NCI-H2107 treated with DMSO at 0.1 percent for 48 hours (cell line): Measurements from ENCODE around the gene PRRC1.
A peak's percentile ranks its signal among the peaks of the same experiment; 100 is the strongest.
"Not testable (repeated sequence)": the region's sequence is repeated elsewhere in the genome, so short reads cannot be mapped to it uniquely, and the experiment has no call there.

Source experiments
- DNase-seq: peaks from one replicate; lab custom pipeline; 2025; ENCODE audit not compliant: unreplicated experiment; lab: John Stamatoyannopoulos, UW

Gene PRRC1

GRCh38 chr5:127540553-127540952 lies 23.1 kb downstream of the PRRC1 start:
- not testable (repeated sequence) for DNase-seq

DNA sequence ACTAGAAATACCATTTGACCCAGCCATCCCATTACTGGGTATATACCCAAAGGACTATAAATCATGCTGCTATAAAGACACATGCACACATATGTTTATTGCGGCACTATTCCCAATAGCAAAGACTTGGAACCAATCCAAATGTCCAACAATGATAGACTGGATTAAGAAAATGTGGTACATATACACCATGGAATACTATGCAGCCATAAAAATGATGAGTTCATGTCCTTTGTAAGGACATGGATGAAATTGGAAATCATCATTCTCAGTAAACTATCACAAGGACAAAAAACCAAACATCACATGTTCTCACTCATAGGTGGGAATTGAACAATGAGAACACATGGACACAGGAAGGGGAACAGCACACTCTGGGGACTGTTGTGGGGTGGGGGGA lies 27.8 kb downstream of the PRRC1 start:
- DNase-seq, result not testable (repeated sequence)

DNA sequence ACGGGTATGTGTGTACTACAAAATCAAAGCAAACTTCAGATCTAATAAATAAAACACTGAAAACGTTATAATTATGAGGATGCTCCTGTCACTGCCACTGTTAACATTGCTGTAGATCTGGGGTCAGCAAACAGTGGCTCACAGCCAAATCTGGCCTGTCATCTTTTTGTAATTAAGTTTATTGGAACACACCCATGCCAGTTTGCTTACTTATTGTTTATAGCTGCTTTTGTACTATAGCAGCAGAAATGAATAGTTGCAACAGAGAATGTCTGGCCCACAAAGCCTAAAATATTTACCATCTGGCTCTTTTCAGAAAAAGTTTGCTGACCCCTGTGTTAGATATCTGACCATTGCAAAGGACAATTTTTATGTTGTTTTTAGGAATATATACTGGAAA lies 32.1 kb downstream of the PRRC1 start:
- no peak for DNase-seq

- no peak for DNase-seq
Observed at GRCh38 chr5:127550652-127551409, 33.4 kb downstream of the PRRC1 start.

- DNase-seq, result no peak
Observed at GRCh38 chr5:127551410-127552041, 34.1 kb downstream of the PRRC1 start.

GRCh38 chr5:127555826-127556225 lies 38.4 kb downstream of the PRRC1 start:
- DNase-seq, result no peak

- DNase-seq, result no peak
Observed at GRCh38 chr5:127556609-127557334, 39.3 kb downstream of the PRRC1 start.

DNA sequence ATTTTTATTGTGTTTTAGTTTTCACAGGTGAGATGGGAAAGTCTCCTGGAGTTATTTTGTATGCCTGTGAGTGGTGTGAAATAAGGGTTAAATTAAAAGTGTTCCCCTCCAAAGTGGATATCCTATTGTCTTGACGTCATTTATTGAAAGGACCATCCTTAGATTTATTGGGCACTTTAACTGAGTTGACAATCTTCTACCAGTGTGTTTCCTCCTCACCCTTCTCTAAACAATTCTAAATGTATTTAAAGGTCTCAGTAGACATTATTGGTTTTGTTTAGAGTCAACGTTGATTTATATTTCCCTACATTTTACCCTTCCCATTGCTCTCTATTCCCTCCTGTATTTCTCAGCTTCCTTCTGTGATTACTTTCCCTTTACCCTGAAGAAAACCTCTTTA lies 40.8 kb downstream of the PRRC1 start:
- DNase-seq, result no peak

DNA sequence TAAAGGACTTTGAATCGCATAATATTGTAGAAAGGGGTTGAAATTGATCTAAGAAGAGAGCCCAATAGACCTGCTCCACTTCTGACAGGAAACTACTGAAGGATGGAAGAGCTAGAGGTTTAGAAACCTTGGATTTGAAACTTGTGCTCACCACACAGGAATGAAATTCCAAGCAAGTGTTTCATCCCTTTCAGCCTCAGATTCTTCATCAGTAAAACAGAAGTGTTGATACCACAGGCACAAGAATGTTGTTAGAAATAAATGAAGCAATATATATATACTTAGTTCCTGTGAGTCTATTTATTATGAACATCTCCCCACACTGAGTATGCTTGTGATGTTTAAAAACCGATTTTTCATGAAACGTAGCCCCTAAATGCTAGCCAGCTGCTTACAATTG lies 43.8 kb downstream of the PRRC1 start:
- DNase-seq, result no peak

- no peak for DNase-seq
Observed at GRCh38 chr5:127562252-127562651, 44.8 kb downstream of the PRRC1 start.

- DNase-seq, result no peak
Observed at GRCh38 chr5:127563136-127563535, 45.7 kb downstream of the PRRC1 start.

DNA sequence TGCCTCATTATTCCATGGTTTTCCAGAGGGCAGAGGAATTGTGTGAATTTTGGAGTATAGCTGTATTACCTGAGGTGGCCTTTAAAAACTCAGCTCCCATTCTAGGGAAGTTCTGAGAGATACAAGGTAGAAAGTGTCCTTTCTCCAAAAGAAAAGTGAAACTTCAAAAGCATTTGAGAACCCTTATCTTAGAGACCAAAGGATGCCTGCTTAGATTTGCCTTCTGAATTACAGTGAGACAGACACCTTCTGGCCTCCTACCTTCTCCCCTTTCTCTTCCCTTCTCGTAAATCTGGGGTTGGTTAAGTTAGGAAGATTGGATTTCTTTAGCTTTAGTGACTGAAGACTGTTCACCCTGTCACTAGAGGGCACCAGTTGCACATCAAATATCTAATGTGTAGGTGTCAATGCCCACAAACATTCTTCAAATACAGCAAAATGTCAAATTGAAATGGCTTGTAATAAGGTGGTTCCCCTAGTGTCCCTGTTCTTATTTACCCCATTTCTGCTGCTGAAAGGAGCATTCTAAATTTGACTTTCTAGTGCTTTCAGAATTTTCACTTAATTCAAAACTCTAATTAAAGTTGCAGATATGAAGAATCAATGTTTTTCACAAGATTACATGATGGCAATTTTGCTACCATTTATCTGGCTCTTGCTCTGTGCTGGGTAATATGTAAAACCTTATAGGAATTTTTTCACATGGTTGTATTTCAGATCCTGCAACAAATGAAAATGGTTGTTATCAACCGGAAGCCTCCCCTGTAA lies 46.7 kb downstream of the PRRC1 start:
- peak; percentile 29 for DNase-seq

DNA sequence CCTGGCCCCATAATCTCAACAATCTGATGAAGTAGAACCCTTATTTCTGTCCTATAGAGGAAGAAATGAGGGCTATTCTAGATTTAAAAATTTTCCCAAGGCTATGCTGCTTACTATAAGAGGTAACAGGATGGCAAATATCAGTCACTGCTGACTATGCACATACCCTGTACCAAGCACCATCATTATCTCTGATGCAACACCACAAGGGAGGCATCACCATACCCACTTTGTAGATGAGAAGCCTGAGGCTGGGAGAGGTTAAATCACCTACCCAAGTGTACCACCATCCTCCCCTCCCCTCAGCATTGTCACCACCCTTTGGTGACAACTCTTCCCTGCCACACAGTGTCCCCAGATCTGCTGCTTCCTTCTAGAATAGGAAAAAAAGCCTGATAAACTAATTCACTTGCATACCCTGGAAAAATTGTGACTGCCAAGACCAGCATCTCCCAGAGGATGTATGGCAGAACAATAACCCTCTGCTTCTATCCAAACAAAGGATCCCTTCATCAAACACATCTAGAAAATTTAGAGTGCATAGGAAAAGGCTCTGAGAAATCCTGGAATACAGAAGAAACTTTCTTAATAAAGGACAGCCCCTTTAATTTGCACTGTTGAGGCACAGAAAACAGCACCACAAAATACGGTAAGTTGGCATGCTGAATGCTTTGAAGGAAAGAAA lies 48.3 kb downstream of the PRRC1 start:
- DNase-seq, result no peak

- no peak for DNase-seq
Observed at GRCh38 chr5:127567026-127567768, 49.8 kb downstream of the PRRC1 start.

- DNase-seq, result no peak
Observed at GRCh38 chr5:127568166-127568565, 50.7 kb downstream of the PRRC1 start.

DNA sequence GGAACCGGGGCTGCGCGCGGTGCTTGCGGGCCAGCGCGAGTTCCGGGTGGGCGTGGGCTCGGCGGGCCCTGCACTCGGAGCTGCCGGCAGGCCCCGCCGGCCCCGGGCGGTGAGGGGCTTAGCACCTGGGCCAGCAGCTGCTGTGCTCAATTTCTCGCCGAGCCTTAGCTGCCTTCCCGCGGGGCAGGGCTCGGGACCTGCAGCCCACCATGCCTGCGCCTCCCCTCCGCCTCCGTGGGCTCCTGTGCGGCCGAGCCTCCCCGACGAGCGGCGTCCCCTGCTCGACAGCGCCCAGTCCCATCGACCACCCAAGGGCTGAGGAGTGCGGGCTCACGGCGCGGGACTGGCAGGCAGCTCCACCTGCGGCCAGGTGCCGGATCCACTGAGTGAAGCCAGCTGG lies 52.0 kb downstream of the PRRC1 start:
- not testable (repeated sequence) for DNase-seq

DNA sequence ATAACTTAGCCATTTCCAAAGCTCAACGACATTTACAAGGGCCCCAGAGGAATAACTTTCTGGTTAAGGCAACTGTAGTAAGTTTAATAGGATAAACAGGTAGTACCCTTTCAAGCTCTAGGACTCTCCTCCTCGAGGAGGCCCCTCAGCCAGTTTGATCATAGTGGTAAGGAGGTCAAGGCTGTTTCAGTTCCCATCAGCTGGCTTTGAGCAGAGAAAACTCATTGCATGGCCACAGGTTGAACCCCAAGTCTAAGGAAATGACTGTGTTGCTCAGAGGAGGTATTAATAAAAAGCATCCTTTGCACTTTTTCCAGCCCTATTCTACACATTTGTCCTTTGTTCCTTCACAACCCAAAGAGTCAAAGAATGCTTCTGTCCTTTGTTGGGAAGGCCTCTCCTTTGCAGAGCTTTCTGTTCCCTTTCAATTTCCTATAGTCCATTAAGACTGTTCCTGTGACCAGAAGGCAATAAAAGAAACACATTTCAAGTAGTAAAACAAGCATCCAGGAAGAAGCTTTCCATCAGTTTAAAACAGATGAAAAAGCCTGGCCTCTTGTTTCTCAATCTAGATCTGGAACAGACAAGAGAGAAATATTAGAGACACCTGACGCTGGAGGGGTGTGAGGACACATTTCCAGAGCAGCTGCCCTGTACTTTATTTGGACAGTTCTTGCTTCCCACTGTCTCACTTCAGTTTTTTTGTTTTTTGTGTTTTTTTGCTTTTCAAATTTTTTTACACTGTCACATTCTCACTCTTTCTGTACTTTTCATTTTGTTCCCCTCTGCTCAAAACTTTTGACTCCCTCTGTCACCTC lies 54.1 kb downstream of the PRRC1 start:
- no peak for DNase-seq

DNA sequence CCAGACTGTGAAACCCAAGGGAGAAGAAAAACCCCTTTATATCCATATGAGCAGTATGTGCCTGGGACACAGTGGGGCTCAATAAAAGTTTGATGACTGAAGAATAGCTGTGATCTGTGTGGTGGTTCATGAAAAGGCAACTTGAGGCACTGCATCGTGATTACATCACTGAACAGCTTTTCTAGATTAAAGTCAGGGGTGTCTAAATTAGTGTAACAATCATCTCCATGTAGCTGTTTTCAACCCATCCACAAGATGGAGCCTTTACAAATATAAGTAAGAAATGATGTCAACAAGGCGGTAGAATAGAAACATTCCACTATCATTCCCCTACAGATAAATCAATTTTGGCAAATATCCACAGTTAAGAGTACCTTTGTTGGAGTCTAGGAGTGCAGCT lies 55.5 kb downstream of the PRRC1 start:
- no peak for DNase-seq
